Natural killer cell (primary cell): ENCODE results near the gene PTPRN2. TPM values are rescaled to one million over a fixed set of nuclear protein-coding genes. Genes with fewer than 3 reads are reported as not detected.

Experiments
- ATAC-seq, 3 donors: fragments of 150-1000 bp in 2 of 3; fragments of 200-7000 bp in 1 of 3; cut with Tn5 transposase; 1 replicate in 1 of 3; 2 replicates in 2 of 3; pipeline ENCODE4 v1.10.0; 2021; ENCODE audit warnings: mild to moderate bottlenecking in 2 of 3, moderate library complexity in 2 of 3
- DNase-seq, 2 donors: peaks; one replicate each; pipeline versions ENCODE4 v3.0.0 to v3.0.0-alpha.2; 2013 to 2021; ENCODE audit warnings: mixed read lengths in 1 of 2
- H3K27ac ChIP-seq: one replicate; pipeline ENCODE4 v1.5.1; 2013; ENCODE audit warnings: mild to moderate bottlenecking, low read length
- H3K27me3 ChIP-seq: one replicate; pipeline ENCODE4 v1.6.1; 2013; ENCODE audit warnings: low read length; ENCODE audit not compliant: control insufficient read depth, insufficient read depth
- H3K36me3 ChIP-seq: one replicate; pipeline ENCODE4 v1.6.1; 2013; ENCODE audit warnings: low read length; ENCODE audit not compliant: control insufficient read depth, insufficient read depth
- H3K4me1 ChIP-seq: one replicate; pipeline ENCODE4 v1.6.1; 2013; ENCODE audit warnings: low read length; ENCODE audit not compliant: control insufficient read depth, insufficient read depth
- H3K4me3 ChIP-seq: one replicate; pipeline ENCODE4 v1.5.1; 2013; ENCODE audit warnings: low read length
- H3K9me3 ChIP-seq: one replicate; pipeline ENCODE4 v1.6.1; 2013; ENCODE audit warnings: low read length; ENCODE audit not compliant: control insufficient read depth, insufficient read depth
- H3K27ac Mint-ChIP-seq, 2 donors: one replicate each; pipeline ENCODE4 v1.8.0; 2022; ENCODE audit warnings: mild to moderate bottlenecking in 2 of 2, mixed read lengths in 2 of 2, moderate library complexity in 1 of 2
- H3K27me3 Mint-ChIP-seq, 2 donors: one replicate each; pipeline ENCODE4 v1.8.0; 2022; ENCODE audit warnings: low read depth in 2 of 2, mixed read lengths in 2 of 2
- H3K36me3 Mint-ChIP-seq: one replicate; pipeline ENCODE4 v1.8.0; 2022; ENCODE audit warnings: mixed read lengths
- H3K4me1 Mint-ChIP-seq, 2 donors: one replicate each; pipeline ENCODE4 v1.8.0; 2022; ENCODE audit warnings: mixed read lengths in 2 of 2
- H3K4me3 Mint-ChIP-seq: one replicate; pipeline ENCODE4 v1.8.0; 2022; ENCODE audit warnings: mild to moderate bottlenecking, moderate library complexity, mixed read lengths
- H3K9me3 Mint-ChIP-seq, 2 donors: one replicate each; pipeline ENCODE4 v1.8.0; 2022; ENCODE audit warnings: mixed read lengths in 2 of 2
- WGBS: methylation state at CpG from one replicate; pipeline ENCODE4 v1.1.7; 2013; ENCODE audit warnings: missing lambda C conversion rate; ENCODE audit not compliant: insufficient coverage; 5-methylcytosine and 5-hydroxymethylcytosine counted together
- intact Hi-C: fragments of 100-400 bp; cut with micrococcal nuclease; formaldehyde crosslinking; loops from one replicate; pipeline ENCODE4 v1.14.2; 2022
- total RNA-seq, 4 donors: library from RNA; stranded (reverse); fragments of 120-200 nt in 1 of 4; gene quantifications; one replicate each; pipeline versions ENCODE4 v1.2.3 to v1.2.4, GENCODE V29; 2013 to 2022
- TF ChIP-seq, protein P1 (sequence below): fragments of 200-600 bp; IDR thresholded peaks from one replicate; pipeline ENCODE4 v1.8.0; 2022; ENCODE audit warnings: antibody characterized with exemption

Gene PTPRN2
- total RNA-seq, 3 donors from 2014 or later (not counting 1 experiment from before 2014, with no cell fraction given): 1.3 to 2.5 (median 1.9) TPM

DNA sequence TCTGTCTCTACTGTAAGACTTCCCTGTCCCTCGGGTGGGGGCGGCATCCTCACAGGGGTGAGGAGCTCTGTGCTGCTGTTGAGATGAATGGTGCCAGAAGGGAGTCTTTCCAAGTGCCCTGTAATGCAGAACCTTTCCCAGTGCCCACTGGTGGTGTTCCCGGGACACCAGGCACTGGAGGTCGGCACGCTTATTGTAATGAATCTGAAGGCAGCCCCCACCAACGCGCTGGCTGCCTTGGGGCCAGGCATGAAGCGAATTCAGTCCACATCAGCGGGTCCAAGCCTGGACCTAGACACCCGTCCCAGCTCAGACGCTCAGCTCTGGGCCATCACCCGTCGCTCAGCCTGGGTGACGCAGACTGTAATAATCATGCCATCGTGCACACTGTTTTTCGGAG lies 658.0 kb downstream of the PTPRN2 start:
- H3K4me1 ChIP-seq: peaks cover 10% of the 10 kb centered on the region
- intact Hi-C loops: no loop called here
- H3K36me3 ChIP-seq: no peaks in the 10 kb centered on the region
- no peak overlapping the region for H3K4me3 ChIP-seq
- DNase-seq (no peak), ATAC-seq (no peak)
- H3K27ac ChIP-seq: no peak overlapping the region
- no peaks in the 10 kb centered on the region for H3K27me3 ChIP-seq
- WGBS: 86% methylated on average over 16 of the region's 16 CpGs
- peaks cover 8% of the 10 kb centered on the region for H3K36me3 Mint-ChIP-seq
- H3K27me3 Mint-ChIP-seq: peaks cover 0 to 3% of the 10 kb centered on the region in 2 donors
- peaks cover 9% of the 10 kb centered on the region for H3K9me3 ChIP-seq
- H3K27ac Mint-ChIP-seq: no peak overlapping the region
- H3K9me3 Mint-ChIP-seq: peaks cover 8% of the 10 kb centered on the region in 2 donors
- TF ChIP-seq, protein P1, sequence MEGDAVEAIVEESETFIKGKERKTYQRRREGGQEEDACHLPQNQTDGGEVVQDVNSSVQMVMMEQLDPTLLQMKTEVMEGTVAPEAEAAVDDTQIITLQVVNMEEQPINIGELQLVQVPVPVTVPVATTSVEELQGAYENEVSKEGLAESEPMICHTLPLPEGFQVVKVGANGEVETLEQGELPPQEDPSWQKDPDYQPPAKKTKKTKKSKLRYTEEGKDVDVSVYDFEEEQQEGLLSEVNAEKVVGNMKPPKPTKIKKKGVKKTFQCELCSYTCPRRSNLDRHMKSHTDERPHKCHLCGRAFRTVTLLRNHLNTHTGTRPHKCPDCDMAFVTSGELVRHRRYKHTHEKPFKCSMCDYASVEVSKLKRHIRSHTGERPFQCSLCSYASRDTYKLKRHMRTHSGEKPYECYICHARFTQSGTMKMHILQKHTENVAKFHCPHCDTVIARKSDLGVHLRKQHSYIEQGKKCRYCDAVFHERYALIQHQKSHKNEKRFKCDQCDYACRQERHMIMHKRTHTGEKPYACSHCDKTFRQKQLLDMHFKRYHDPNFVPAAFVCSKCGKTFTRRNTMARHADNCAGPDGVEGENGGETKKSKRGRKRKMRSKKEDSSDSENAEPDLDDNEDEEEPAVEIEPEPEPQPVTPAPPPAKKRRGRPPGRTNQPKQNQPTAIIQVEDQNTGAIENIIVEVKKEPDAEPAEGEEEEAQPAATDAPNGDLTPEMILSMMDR: no peak
- peaks cover 19 to 22% of the 10 kb centered on the region in 2 donors for H3K4me1 Mint-ChIP-seq
- no peak overlapping the region for H3K4me3 Mint-ChIP-seq

DNA sequence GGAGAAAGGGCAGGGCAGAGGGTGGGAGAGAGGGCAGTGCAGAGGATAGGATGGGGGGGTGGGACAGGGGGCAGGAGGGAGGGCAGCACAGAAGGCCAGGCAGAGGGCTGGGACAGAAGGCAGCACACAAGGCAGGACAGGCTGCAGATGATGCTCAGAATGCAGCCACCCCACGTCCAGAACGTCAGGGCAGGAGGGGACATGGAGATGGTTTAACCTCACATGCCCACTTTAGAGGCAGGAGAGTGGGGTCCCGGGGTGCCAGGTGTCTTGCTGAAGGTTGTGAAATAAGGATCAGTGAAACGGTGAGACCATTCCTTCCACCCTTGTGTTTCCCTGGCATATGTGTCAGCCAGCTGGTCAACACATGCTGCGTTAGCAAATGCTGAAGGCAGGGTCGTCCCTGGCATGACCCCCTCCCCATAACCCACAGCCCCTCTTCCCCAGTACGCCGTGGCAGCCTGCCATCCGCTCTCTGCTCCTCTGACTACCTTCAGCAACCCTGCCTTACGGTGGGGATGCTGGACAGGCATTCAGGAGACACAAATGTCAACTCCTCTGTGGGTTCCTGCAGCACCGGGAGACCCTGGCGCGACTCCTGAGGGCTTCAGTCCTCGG lies 658.7 kb downstream of the PTPRN2 start:
- Mint-ChIP-seq H3K4me3 (no peak overlapping the region), H3K36me3 (peaks cover 8% of the 10 kb centered on the region)

DNA sequence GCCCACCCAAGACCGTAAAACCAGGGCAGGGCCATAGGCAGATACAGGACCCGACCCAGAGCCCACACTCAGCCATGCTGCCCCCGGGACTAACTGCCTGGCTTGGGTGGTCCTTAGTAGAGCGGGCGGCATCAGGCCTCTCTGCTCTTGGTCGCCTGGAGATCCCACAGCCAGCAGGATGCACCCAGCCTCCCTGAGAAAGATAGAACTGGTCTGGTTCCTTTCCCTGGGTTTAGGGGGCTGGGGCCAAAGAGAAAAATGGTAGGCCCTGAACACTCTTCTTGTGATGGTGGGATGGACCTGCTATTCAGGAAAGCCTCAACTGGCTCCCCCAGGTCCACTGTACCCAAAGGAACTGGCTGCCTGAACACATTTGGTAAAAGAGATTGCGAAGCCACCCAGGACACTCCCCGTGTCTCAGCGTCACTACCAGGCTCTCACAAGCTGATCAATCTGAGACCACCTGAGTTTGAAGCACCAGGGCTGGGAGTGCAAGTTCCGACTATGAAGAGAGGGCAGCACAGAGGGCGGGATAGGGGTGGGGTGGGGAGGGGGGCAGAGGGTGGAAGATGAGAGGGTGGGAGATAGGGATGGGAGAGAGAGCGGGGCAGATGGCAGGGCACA lies 659.3 kb downstream of the PTPRN2 start:
- Mint-ChIP-seq H3K36me3 (peaks cover 8% of the 10 kb centered on the region), H3K9me3 (peaks cover 8% of the 10 kb centered on the region in 2 donors), H3K27me3 (peaks cover 0 to 3% of the 10 kb centered on the region in 2 donors), H3K4me1 (peaks cover 19 to 22% of the 10 kb centered on the region in 2 donors), H3K4me3 (no peak overlapping the region), H3K27ac (no peak overlapping the region)
- DNase-seq (no peak), ATAC-seq (no peak)
- 81% methylated on average over 12 of the region's 12 CpGs for WGBS
- TF ChIP-seq, protein P1: no peak
- Histone ChIP-seq H3K27me3 (no peaks in the 10 kb centered on the region), H3K4me3 (no peak overlapping the region), H3K9me3 (peaks cover 3% of the 10 kb centered on the region), H3K27ac (no peak overlapping the region), H3K4me1 (peaks cover 10% of the 10 kb centered on the region), H3K36me3 (no peaks in the 10 kb centered on the region)
- intact Hi-C loops: no loop called here

More for the DNA sequence above, 658.7 kb downstream of the PTPRN2 start:
- Histone ChIP-seq H3K4me3 (no peak overlapping the region), H3K27me3 (no peaks in the 10 kb centered on the region), H3K36me3 (no peaks in the 10 kb centered on the region), H3K4me1 (peaks cover 10% of the 10 kb centered on the region), H3K27ac (no peak overlapping the region), H3K9me3 (peaks cover 3% of the 10 kb centered on the region)
- DNase-seq (no peak), ATAC-seq (no peak)
- Mint-ChIP-seq H3K9me3 (peaks cover 8% of the 10 kb centered on the region in 2 donors), H3K27me3 (peaks cover 0 to 3% of the 10 kb centered on the region in 2 donors), H3K27ac (no peak overlapping the region), H3K4me1 (peaks cover 19 to 22% of the 10 kb centered on the region in 2 donors)
- TF ChIP-seq, protein P1: no peak
- intact Hi-C loops: no loop called here
- 81% methylated on average over 14 of the region's 14 CpGs for whole genome bisulfite sequencing
